ENCODE results near the gene ENO3.

GRCh38 chr17:4936436-4936835, 14.5 kb upstream of the ENO3 start:
- TF ChIP-seq CTCF (conservative IDR thresholded peaks at IDR 0.05; ENCODE audit: low read length) = no peak
- no peak for TF ChIP-seq EZH2phosphoT487 (IDR thresholded peaks at IDR 0.05; ENCODE audit: borderline replicate concordance, low read depth, low read length)

All from OCI-LY7 (cell line).